GM18951 (cell line): ENCODE data around the gene DEGS2.

ENCODE experiments used
- POLR2A ChIP-seq: IDR thresholded peaks from 4 replicates; pipeline ENCODE4 v1.6.1; 2011; ENCODE audit warnings: mild to moderate bottlenecking; ENCODE audit not compliant: insufficient read length, insufficient read depth; ENCODE audit errors: extremely low read depth
- in situ Hi-C: fragments of 300-500 bp; cut with MboI; formaldehyde crosslinking; loops from one replicate; pipeline ENCODE4 v1.12.0; 2022; ENCODE audit warnings: low sequenced_read_pairs, mixed read lengths, inconsistent platforms; ENCODE audit not compliant: unreplicated experiment

Gene DEGS2

DNA sequence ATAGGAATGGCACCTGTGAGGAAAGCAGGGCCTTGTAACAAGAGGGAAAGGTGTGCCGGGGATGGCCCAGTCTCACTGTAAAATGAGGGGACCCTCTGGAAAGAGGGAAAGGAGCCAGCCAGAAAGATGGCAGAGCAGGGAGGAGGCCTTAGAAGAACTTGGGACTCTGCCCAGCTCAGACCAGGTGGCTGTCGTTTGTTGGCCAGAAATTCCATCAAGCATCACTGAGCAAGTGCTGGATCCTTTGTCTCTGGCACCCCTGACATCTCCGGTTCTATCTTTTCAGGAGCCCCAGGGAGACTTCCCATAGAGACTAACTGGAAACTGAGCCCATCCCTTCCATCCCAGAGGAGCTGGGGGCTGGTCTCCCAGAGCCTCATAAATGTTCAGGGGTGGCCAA lies 43.3 kb downstream of the DEGS2 start:
- no peak for TF ChIP-seq POLR2A
- in situ Hi-C loops, result loop anchor here (25.0 kb wide), 1 partner anchor 129 kb away; no protein-coding TSS in a partner anchor

DNA sequence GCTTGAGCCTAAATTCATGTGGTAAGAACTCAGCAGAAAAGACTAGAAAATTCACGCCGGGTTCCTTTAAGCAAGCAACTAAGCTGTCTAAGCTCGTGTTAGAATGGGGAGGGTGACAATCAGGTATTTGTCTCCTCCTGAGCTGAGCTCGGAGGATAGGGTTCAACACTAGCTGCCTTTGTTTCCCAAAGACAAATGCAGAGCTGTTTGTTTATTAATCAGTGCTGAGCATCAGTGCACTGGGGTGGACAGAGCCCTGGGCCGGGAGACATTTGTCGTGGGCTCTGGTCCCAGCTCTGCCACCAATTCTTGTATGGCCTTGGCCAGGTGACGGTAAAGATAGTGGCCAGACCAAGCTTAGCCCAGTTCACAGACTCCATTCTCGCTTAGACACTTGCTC lies 43.7 kb downstream of the DEGS2 start:
- no peak for TF ChIP-seq POLR2A
- in situ Hi-C loops, result loop anchor here (25.0 kb wide), 1 partner anchor 128 kb away; no protein-coding TSS in a partner anchor

DNA sequence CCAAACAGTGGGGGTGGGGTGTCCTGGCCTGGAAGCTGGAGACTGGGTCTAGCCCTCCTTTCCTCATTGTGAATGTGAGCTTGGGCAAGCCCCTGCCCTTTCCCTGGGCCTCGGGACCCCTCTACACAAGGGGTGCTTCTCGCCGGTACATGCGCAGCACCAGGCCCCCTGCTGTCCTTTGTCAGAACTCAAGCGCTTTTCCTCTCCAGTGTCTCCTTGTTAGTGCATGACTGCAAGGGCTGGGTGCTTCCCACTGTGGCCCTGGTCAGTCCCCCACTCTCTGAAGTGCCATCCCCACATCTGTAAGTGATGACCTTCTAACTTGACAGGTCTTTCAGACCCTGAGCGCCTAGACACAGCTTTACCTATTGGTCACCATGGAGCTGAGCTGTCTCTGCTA lies 44.2 kb downstream of the DEGS2 start:
- in situ Hi-C loops, result loop anchor here (25.0 kb wide), 1 partner anchor 128 kb away; no protein-coding TSS in a partner anchor
- no peak for TF ChIP-seq POLR2A

DNA sequence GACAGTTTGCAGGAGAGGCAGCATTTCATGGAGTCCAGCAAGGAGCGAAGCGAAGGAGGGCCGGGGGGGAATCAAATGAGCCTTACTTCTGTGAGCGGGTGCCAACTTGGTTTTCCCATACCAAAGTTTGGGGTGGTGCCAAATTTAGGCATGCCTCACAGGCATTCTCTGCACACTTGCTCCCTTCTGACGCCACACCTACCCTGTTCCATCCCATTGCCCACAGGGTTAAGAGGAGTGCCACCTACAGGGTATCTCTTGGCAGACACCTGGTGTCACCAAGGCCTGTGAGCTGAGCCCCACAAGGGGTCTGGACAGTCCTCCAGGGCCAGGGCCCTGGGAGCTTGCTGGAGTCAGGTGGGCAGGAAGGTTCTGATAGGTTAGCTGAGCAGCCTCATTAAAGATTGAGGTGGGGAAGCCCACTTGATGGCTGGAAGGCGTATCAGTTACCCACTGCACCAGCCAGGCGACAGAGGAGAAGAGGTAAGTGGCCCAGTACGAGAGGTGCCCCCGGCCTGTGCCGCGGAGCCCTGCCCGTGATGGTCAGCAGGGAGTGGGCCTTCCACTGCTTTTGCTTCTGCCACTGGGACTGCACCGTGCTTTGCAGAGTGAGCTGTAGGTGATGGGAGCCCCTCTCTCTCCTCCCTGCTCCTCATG lies 45.2 kb downstream of the DEGS2 start:
- TF ChIP-seq POLR2A, result no peak
- in situ Hi-C loops, result loop anchor here (25.0 kb wide), 1 partner anchor 127 kb away; no protein-coding TSS in a partner anchor

DNA sequence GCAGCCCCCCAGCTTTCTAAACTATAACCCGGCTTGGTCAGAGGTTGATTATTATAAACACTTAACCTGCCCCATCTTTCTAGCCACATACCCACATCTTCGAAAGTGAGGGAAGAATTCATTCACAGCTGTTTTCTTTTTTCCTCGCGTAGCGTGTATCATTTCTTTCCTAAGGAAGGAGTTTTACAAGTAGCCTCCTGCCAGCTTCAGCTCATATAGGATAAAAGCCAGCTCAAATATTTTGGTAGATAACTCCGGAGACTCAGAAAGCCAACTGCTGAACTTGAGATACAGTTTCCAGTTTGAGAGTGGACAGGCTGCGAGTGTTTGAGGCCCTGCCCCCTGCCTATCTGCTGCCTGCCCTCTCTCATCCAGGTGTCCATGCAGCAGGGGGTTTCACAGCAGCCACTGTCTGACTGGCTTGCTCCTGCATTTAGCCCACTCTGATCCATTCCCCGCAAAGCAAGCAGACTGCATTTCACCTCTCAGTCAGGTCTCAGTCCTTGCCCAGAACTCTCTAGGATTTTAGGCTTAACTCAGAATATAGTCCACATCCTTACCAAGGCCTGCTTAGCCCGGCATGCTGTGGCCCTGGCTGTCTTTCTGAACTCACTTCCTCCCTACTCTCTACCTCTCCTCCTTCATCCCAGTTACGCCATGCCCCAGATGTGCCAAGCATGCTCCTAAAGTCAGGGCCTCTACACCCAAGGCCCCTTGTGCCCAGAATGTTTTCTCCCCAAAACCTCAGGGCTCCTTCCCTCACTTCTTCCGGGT lies 47.3 kb downstream of the DEGS2 start:
- no peak for TF ChIP-seq POLR2A
- in situ Hi-C loops, result loop anchor here (25.0 kb wide), 1 partner anchor 125 kb away; no protein-coding TSS in a partner anchor

DNA sequence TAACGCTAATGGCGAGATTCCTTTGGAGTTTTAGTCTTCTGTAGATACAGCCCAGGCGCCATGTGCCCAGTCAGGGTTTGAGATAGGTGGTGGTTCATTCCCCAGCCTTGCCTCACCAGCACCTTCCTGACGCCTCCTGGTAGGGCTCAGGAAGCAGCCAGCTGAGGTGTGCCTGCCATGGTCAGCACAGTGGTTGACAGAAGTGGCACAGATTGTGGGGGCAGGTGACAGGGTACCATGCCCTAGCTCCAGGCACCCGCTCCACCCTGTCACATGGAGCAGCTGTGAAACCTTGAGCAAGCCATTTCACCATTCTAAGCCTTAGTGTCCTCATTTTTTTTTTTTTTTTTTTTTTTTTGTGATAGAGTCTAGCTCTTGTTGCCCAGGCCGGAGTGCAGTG lies 48.6 kb downstream of the DEGS2 start:
- TF ChIP-seq POLR2A, result no peak
- in situ Hi-C loops, result loop anchor here (25.0 kb wide), 1 partner anchor 124 kb away; no protein-coding TSS in a partner anchor

DNA sequence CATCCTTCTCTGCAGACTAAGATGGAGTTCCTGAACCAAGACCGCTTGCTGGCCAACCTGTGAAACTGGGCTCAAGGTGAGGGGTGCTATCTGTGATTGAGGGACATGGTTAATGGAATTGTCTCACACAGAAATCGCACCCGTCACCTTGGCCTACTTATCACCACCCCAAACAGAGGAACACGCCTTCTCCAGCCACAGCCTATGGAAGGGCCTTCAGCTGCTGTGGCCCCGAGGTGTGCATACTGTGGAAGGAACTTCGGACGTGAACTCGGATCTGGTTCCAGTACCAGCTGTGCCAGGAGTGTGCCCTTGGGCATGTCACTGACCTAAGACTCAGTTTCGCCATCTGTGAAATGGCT lies 49.9 kb downstream of the DEGS2 start:
- in situ Hi-C loops, result loop anchor here (25.0 kb wide), 1 partner anchor 122 kb away; no protein-coding TSS in a partner anchor
- TF ChIP-seq POLR2A, result no peak

DNA sequence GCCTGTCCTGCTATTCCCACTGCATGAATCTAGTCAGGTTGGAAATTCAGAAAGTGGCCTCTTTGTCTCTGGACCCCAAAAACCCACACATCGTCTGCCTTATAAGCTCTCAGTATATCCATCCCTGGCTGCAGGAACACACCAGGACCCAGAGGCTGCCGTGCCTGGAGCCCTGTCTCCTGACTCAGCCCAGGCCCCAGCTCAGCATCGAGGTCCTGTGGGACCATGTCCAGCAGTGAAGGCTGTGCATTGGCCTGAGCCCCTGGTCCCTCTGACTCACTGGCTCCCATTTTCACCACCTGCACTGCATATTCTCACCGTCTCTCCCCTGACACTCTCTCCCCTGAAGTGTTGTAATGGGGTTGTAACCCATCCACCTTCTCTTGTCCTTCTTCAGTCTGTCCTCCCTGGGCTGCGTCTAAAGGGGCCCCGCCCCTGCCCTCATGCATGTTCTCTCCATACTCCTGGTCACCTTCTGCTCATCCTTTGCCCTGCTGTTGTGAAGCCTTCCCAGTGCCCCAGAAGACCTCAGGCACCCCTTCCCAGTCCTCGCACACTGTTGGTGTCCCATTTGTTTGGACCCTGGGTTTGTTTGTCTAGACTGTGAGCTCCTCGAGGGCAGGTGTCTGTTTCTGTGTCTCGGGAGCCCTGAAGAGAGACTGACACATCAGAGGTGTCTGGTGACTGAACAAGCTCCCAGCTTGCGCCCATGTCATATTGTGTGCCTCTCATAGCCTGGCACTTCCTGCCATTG lies 50.4 kb downstream of the DEGS2 start:
- no peak for TF ChIP-seq POLR2A
- in situ Hi-C loops, result loop anchor here (25.0 kb wide), 1 partner anchor 122 kb away; no protein-coding TSS in a partner anchor

DNA sequence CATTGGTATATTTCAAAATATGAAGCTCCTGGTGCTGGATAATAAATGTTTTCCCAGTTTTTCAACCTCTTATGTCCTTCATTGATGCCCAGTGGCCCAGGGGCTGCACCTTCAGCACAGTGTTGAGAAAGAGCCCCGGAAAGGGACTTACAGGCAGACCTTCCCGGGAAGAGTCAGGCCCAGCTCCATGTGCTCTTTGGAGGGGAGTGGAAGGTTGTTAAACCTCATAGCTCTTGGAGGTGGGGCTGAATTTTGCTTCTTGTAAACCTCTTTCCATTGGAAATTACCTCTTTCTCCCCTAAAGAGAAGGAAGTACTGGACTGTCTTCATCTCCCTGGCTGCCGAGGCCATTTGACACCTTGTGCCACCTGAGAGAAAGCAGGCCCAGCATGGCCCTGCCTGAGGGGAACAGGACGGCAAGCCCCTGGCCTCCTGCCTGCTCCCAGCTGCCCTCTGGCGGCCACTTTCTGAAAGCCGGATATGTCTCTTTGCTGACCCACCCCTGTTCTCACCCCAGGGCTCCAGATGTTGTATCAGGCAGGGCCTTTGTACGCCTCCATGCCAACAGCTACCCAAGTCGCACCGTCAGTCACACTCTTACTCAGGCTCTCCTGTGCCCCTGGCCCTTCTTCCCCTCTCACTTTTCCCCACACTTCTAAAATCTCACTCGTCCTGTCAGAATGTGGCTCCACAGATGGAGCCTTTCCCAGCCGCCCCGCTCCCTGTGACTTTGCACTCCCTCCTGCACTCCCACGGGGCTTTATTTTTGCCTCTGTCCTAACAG lies 51.2 kb downstream of the DEGS2 start:
- in situ Hi-C loops, result loop anchor here (25.0 kb wide), 1 partner anchor 121 kb away; no protein-coding TSS in a partner anchor

DNA sequence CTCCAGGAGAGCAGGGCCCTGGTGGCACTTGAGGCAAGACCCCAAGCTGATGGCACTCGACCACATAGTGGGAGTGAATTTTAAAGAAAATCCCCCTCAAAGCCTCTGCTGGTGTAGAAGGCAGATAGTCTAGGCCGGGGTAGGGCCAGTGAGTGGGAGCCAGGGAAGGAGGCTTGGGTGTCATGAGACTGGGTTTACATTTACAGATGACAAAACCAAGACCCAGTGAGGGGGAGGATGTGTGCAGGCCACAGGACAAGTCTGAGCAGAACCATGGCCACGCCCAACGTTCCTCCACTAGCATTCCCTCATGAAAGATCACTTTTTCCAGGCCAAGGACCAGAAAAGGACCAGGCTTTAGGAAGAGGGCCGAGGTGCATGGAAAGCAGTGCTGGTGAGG lies 52.2 kb downstream of the DEGS2 start:
- TF ChIP-seq POLR2A, result no peak
- in situ Hi-C loops, result loop anchor here (25.0 kb wide), 1 partner anchor 120 kb away; no protein-coding TSS in a partner anchor

More for the DNA sequence above, 51.2 kb downstream of the DEGS2 start:
- TF ChIP-seq POLR2A, result no peak

DNA sequence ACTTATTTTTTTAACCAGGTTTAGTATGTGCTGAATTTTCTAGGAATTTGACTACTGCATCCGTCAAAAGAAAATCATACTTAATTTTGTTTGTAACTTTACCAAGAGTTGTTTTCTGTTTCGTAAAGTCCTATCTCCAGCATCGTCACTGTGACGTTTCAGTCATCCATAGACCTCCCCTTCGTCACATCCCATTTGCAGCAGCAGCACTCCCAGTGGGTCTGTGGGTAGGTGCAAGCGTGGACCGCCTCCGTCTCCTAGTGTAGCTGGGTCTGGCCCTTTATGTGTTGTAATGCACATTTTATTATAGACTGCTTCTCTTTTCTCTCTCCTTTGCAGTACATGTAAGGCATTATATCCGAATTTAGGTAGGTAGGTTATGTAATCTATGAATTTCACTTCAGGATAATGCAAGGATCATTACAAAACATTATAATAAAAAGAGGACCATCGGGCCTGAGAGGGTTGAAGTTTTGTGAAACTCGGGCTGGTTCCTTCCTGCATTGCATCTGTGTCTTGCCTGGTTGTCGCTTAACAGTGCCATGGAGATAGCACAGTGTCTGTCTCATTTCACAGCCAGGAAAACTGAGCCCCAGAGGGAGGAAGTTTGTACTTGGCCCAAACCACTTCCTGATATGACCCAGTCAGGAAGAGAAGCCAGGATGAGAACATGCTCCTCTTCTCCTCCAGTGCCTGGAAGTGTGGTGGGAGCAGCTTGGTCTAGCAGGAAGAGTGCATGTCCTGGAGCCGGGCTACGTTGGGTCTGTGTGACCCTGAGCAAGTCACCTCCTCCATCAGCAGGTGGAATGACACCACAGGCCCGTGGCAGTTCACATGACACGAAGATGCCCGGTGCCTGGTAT lies 53.0 kb downstream of the DEGS2 start:
- in situ Hi-C loops, result loop anchor here (25.0 kb wide), 1 partner anchor 119 kb away; no protein-coding TSS in a partner anchor
- no peak for TF ChIP-seq POLR2A
